ENCODE data around the gene PUSL1.

GRCh38 chr1:1304331-1305299 lies 3.8 kb upstream of the PUSL1 start:
- TF ChIP-seq FOXK2 (IDR thresholded peaks at IDR 0.05) = no peak
- no peak for TF ChIP-seq FOXA1 (IDR thresholded peaks at IDR 0.05)
- TF ChIP-seq SP1 (IDR thresholded peaks at IDR 0.05) = no peak
- no peak for TF ChIP-seq FOXM1 (IDR thresholded peaks at IDR 0.05; ENCODE audit: borderline replicate concordance)
- no peak for TF ChIP-seq PKNOX1 (IDR thresholded peaks at IDR 0.05)
- no peak for TF ChIP-seq NFRKB (IDR thresholded peaks at IDR 0.05)
- no peak for TF ChIP-seq BHLHE40 (IDR thresholded peaks at IDR 0.05; ENCODE audit: borderline replicate concordance)
- TF ChIP-seq ELF4 (IDR thresholded peaks at IDR 0.05) = no peak
- TF ChIP-seq ZNF384 (IDR thresholded peaks at IDR 0.05) = no peak
- TF ChIP-seq TARDBP (IDR thresholded peaks at IDR 0.05) = no peak

Measured in HEK293T (cell line).